GM15510 (cell line): Measurements from ENCODE around the gene ZCCHC10.
A peak's percentile ranks its signal among the peaks of the same experiment; 100 is the strongest.

Source experiments
- POLR2A ChIP-seq: IDR thresholded peaks from 3 replicates; pipeline ENCODE4 v1.6.1; 2011; ENCODE audit warnings: borderline replicate concordance; ENCODE audit not compliant: insufficient read length; ENCODE audit errors: extremely low read depth

Gene ZCCHC10

DNA sequence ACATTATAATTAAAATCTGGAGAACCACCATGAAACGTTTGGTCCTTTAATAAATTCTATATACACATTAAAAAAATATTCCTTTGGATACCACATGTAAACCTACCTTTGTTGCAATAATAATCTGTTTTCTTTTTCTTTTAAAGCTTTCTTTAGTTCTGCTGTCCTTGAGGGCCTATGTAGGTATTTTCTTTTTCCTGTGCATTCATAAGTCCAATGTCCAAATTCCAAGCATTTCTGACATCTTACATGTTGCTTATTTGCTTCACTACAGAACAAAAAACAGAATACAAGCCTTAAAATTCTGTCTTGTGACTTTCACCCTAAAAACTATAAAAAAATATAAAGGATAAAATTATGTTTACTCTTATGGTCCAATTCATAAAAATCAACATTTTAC lies 19.7 kb downstream of the ZCCHC10 start:
- TF ChIP-seq POLR2A, result no peak

DNA sequence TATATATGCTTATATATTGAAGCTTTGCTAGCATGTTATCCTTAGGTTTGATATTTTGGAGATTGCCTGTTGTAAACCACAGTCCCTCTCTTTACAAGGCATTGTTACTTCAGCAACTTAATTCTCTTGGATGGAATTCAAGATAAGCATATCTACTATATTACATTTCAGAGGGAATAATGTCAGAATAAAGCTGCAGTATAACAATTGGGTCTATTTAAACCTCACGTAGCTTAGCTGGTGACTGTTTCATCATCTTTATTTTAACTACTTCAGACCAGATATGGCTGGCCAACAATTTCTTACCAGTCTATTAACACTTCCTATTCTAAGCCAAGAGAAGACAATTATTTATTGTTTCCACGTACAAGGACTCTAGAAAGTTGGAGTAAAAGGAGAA lies 27.1 kb downstream of the ZCCHC10 start:
- no peak for TF ChIP-seq POLR2A

DNA sequence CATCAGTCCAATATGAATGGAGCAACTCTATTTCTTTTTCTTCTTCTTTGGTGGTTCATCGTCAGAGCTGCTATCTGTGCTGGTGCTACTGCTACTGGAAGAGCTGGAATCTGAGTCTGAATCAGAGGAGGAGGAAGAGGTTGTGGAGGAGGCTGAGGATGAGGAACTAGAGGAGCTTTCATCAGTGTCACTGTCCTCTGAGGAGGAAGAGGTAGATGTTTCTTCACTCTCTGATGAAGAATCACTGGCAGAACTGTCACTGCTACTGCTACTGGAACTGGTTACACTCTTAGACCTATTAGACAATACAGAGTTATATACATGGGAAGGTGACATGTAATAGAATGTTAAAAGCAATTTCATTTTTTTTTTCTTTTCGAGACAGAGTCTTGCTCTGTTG lies 27.8 kb downstream of the ZCCHC10 start:
- no peak for TF ChIP-seq POLR2A

DNA sequence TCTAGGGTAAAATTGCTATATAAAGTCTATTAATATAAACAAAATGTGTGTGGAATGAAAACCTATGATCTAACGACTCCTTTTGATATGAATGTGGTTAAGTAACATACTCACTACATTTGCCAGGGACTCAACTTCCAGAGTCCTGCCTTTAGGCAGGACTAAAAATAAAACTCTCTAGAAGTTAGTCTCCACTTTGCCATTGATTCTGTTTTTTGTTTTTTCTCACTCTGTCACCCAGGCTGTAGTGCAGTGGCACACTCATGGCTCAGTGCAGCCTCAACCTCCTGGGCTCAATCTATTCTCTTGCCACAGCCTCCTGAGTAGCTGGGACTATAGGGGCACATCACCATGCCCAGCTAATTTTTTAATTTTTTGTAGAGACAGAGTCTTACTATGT lies 30.0 kb downstream of the ZCCHC10 start:
- TF ChIP-seq POLR2A, result no peak

DNA sequence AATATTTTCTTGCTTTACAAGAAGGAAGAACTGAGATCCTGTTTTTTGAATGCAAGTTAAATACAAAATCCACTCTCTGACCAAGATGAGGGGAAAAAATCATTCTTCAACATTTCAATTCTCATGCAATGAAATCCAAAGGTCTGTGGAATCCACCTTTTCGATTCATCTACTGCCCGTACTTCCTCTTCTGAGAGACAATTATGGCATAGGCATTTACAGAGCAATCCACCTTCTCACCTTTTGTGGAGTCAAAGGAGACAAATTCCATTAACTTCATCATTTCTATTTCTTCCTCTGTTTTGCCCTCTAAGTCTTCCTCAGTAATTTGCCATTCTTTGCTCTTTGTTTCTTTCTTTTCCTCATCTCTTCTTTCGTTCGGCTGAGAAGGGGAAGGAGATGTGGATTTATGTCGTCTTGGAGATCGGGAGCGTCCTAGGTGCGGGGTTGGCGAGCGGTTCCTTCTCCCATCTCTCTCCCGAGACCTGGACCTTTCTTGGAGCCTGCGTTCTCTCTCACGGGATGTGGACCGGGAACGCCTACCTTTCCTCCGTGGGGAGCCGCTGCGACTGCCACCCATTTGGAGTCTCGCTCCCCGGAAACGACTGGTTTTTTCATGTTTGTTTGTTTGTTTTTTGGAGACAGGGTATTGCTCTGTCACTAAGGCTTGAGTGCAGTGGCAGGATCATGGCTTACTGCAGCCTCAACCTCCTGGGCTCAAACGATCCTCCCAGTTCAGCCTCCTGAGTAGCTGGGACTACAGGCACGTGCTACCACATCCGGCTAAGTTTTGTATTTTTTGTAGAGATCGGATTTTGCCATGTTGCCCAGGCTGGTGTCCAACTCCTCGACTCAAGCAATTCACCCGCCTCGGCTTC lies 38.6 kb downstream of the ZCCHC10 start:
- TF ChIP-seq POLR2A, result no peak

DNA sequence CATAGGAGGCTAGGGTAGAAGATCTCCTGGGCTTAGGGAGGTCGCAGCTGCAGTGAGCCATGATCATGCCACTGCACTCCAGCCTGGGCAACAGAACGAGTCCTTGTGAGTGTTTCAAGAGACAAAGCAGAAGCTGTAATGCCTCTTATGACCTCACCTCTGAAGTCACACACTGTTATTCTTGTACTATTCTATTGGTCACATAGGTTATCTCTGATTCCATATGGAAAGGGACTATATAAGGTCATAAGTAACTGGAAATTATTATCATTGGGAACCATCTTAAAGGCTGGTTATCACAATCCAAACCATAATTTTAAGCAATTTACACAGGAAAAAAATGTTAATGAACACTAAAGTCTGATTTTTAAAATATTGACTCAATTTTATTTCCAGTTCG lies 45.1 kb downstream of the ZCCHC10 start:
- no peak for TF ChIP-seq POLR2A

DNA sequence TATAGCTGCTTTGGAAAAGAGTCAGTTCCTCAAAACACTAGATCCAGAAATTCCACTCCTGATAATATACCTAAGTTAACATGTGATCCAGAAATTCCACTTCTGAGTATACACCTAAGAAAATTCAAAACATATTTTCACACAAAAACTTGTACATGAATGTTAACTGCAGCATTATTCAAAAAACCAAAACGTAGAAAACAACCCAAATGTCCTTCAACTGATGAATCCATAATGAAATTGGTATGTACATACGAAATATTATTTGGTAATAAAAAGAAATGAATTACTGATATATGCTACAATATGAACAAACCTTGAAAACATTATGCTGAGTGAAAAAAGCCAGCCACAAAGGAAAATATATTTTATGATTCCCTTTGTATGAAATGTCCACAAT lies 46.4 kb downstream of the ZCCHC10 start:
- no peak for TF ChIP-seq POLR2A

DNA sequence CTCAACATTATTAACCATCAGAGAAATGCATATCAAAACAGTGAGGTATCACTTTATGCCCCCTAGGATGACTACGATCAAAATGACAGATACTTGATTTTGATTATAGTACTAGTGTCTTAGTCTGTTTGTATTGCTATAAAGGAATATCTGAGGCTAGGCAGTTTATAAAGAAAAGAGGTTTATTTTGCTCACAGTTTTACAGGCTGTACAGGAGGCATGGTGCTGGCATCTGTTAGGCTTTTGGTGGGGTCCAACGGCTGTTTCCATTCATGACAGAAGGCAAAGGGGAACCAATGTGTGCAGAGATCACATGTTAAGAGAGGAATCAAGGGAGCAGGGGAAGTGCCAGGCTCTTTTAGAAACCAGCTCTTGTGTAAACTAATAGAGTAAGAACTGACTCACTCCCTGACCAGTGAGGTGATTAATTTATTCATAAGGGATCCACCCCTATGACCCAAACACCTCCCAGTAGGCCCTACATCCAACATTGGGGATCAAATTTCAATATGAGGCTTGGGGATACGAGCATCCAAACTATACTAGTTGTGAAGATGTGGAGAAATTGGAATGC lies 46.9 kb downstream of the ZCCHC10 start:
- no peak for TF ChIP-seq POLR2A

DNA sequence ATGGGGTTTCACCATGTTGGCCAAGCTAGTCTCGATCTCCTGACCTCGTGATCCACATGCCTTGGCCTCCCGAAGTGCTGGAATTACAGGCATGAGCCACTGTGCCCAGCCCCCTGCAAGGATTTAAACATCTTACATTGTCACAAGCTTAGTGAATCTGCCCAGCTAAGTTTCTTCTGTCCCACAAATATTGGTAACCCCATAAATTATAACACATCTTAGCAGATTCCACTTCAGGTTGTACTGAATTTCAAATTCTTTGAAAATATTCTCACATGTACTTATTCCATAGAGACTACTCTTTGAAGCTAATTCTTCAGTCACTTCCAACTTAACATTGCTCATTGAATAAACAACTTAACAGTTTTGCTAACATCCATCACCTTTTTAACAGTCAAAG lies 49.5 kb downstream of the ZCCHC10 start:
- TF ChIP-seq POLR2A, result no peak

DNA sequence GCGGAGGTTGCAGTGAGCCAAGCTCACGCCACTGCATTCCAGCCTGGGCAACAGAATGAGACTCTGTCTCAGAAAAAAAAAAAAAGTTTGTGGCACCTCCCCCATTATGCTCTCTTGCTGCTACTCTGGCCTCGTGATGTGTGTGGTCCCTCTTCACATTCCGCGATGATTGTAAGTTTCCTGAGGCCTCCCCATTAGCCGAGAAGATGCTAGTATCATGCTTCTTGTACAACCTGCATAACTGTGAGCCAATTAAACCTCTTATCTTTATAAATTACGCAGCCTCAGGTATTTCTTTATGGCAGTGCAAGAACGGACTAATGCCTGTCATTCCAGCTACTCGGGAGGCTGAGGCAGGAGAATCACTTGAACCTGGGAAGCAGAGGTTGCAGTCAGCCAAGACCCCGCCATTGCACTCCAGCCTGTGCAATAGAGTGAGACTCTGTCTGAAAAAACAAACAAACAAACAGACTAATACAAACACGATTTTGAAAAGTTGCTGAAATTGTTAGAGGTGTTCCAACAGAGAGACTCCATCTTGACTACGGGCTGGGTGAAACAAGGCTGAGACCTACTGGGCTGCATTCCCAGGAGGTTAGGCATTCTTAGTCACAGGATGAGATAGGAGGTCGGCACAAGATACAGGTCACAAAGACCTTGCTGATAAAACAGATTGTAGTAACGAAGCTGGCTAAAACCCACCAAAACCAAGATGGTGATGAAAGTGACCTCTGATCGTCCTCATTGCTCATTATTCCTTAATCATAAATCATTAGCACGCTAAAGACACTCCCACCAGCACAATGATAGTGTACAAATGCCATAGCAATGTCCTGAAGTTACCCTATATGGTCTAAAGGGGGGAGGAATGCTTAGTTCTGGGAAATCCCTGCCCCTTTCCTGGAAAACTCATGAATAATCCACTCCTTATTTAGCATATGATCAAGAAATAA lies 54.6 kb downstream of the ZCCHC10 start:
- TF ChIP-seq POLR2A, result no peak

DNA sequence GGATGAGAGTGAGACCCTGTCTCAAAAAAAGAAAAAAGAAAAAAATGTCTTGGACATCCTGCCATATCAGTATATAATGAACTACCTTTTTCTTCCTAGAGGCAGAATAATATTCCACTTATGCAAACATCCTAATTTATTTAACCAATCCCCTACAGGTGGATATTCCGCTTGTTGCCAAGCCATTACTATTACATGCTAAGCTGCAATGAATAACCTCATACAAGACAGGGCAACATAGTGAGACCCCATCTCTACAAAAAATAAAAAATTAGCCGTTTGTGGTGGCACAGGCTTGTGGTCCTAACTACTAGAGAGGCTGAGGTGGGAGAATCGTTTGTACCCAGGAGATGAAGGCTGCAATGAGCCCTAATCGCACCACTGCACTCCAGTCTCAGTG lies 61.2 kb downstream of the ZCCHC10 start:
- TF ChIP-seq POLR2A, result no peak

DNA sequence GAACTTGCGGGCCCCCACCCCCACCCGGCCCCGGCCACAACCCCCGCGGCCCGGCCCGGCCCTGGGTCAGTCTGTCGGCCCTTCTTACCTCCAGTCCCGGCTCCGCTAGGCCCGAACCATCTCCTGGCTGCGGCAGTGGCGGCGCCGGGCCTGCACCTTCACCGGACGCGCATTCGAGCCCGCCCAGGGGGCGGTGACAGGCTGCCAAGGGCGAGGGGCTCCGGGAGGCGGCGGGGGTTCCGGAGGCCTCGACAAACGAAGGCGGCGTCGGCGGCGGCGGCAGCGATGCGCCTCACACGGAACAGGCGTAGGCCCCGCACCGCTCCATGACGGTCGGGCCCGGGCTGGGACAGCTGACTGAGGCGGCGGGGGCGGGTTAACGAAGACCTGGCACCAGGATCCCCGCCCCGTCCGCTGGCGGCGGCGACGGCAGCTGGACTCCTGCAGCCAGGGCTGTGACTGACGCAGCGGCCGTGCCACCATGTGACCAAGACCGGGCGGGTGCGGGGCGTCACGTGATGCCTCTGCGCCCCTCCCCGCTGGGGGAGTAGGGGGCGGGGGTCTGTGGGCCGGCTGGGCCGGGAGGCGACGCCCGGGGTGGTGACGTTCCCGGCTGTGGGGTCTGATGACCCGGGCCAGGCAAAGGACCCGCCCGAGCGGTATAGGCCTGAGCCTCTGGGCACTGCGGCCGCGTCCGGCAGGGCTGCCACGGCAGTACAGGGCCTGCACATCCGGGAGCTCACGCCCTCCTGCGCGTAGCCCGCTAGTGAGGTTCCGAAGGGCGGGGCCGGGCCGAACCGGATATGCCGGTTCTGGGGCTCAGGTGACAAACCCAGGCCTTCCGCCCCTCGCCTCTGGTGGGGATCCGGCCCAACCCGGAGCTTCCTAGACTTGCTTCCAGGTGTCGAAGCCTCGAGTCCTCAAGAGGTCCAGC lies 62.9 kb downstream of the ZCCHC10 start, which contains the start of gene AFF4:
AFF4 (minus strand) TSS at position 464 of the 934 bp plus-strand sequence. CDS start 26,445 bp downstream, outside the sequence.
- peak; percentile 90 for TF ChIP-seq POLR2A

DNA sequence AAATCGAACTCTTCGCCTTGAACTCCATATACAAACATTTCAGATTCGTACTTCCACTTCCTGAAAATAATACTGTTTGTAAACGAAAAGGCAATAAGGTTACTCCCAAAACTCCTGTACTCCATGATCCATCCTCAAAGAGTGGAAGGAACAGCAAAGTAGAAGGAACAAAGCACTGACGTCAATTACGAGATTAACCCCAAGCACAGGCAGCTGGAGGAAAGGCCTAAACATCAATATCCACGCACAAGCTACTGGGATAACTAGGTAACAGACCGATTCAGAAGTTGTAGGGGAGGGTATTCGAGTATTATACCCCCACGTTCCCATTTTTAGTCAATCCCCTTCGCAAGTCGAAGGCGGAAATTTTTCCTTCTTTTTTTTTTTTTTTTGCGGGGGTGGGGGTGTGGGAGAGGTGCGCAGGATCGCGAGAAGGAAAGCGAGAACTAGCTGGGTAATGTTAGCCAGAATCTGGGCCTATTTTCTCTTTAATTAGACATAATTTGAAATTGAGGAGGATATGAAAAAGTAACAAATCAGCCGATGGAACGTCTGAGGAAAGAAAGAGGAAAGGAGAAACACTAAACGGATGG lies 63.8 kb downstream of the ZCCHC10 start:
- TF ChIP-seq POLR2A, result no peak
